Activated T-helper 1 cell treated with Interleukin-2 at 50 U/mL for 16 hours (primary cell): Measurements from ENCODE around the gene TIAM2.
"Not testable (repeated sequence)": the region's sequence is repeated elsewhere in the genome, so short reads cannot be mapped to it uniquely, and the experiment has no call there.

Source experiments
- DNase-seq: peaks from one replicate; pipeline ENCODE4 v3.0.0-alpha.2; 2020; ENCODE audit warnings: low read depth

TIAM2 gene

GRCh38 chr6:155100591-155100990 is 105.5 kb downstream of the TIAM2 start:
- no peak for DNase-seq

GRCh38 chr6:155103083-155103645 is 108.0 kb downstream of the TIAM2 start:
- not testable (repeated sequence) for DNase-seq

- no peak for DNase-seq
These were observed 108.8 kb downstream of the TIAM2 start for GRCh38 chr6:155103816-155104366.

- no peak for DNase-seq
These were observed 111.5 kb downstream of the TIAM2 start for GRCh38 chr6:155106456-155107115.

GRCh38 chr6:155107432-155108069 is 112.4 kb downstream of the TIAM2 start:
- no peak for DNase-seq

GRCh38 chr6:155108070-155108820 is 113.1 kb downstream of the TIAM2 start:
- no peak for DNase-seq

- DNase-seq, result no peak
These were observed 115.6 kb downstream of the TIAM2 start for GRCh38 chr6:155110721-155111120.

- DNase-seq, result no peak
These were observed 117.6 kb downstream of the TIAM2 start for GRCh38 chr6:155112757-155113156.

- DNase-seq, result no peak
These were observed 120.9 kb downstream of the TIAM2 start for GRCh38 chr6:155115893-155116570.

- no peak for DNase-seq
These were observed 121.4 kb downstream of the TIAM2 start for GRCh38 chr6:155116571-155116910.

- DNase-seq, result no peak
These were observed 122.1 kb downstream of the TIAM2 start for GRCh38 chr6:155117256-155117655.

GRCh38 chr6:155117785-155118184 is 122.7 kb downstream of the TIAM2 start:
- no peak for DNase-seq

- not testable (repeated sequence) for DNase-seq
These were observed 124.1 kb downstream of the TIAM2 start for GRCh38 chr6:155119201-155119600.

GRCh38 chr6:155120034-155120433 is 124.9 kb downstream of the TIAM2 start:
- no peak for DNase-seq

GRCh38 chr6:155121294-155121693 is 126.2 kb downstream of the TIAM2 start:
- no peak for DNase-seq

GRCh38 chr6:155121699-155122098 is 126.6 kb downstream of the TIAM2 start:
- DNase-seq, result no peak

GRCh38 chr6:155122199-155122950 is 127.3 kb downstream of the TIAM2 start:
- no peak for DNase-seq

GRCh38 chr6:155123520-155123919 is 128.4 kb downstream of the TIAM2 start:
- DNase-seq, result no peak

GRCh38 chr6:155125906-155126305 is 130.8 kb downstream of the TIAM2 start:
- no peak for DNase-seq

- no peak for DNase-seq
These were observed 131.8 kb downstream of the TIAM2 start for GRCh38 chr6:155126727-155127439.

- DNase-seq, result no peak
These were observed 133.9 kb downstream of the TIAM2 start for GRCh38 chr6:155128977-155129376.
